Transverse colon (tissue), 4 donors: ENCODE results near the gene CLSTN1.

Source experiments
- POLR2A ChIP-seq: fragments of 450-650 bp; IDR thresholded peaks from one replicate; pipeline ENCODE4 v1.6.1; 2016; ENCODE audit warnings: antibody characterized with exemption, mild to moderate bottlenecking, moderate library complexity
- POLR2AphosphoS5 ChIP-seq, 3 donors: sonication (generic); formaldehyde crosslinking; IDR thresholded peaks; one replicate each; pipeline ENCODE4 v1.6.1; 2016; ENCODE audit warnings: antibody characterized with exemption in 3 of 3
- TF ChIP-seq, protein P1 (sequence below), 5 experiments: fragments of 200-600 bp in 3 of 5; fragments of 450-650 bp in 2 of 5; sonication (generic) in 3 of 5; IDR thresholded peaks; 1 replicate in 2 of 5; 2 replicates in 3 of 5; pipeline ENCODE4 v1.5.1; 2016 to 2017; ENCODE audit warnings: antibody characterized with exemption in 5 of 5, inconsistent platforms in 3 of 5, mild to moderate bottlenecking in 2 of 5, moderate library complexity in 1 of 5

DNA sequence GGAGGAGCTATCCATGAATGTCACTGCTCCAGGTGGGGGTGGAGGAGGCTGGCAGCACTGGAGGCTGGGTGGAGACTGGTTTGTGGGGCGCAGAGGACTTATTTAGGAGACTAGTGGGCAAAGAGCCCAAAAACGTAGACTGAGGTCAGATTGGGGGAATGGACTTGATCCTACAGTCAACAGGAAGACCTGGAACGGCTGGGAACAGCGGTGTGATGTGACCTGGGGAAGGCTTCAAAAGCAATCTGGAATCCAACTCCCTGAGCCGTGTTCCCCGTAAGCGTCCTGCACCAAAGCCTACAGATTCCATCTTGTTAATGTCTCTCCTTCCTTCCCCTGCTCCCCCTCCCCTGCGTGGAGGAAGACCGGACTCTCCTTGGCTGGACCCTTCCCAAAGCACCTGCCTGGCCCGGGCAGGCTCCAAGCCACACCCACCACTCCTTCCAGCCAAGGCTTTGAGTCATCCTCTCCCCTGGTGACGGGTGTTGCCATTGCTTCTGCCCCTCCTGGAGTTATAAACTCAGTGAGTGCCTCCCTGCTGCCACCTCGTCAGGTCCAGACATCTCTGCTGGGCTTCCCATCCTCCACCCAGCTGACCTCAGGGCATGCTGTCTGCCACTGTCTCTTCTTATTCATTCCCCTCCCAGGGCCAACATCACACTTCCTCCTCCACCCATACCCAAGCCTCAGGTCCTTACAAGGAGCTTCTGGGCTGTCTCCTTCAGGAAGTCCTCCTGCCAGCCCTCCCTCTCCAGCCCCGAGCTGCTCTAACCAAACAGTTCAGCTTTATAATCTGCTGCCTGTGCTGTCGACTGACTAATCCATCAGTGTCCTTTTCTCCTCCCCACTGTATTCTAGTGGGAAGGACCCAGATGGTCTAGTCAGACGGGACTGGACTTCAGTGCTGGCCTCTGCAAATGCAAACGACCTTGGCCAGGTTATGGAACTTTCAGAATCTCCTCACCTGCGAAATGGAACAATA, 1.6 kb upstream of the CLSTN1 start:
- TF ChIP-seq, protein P1, sequence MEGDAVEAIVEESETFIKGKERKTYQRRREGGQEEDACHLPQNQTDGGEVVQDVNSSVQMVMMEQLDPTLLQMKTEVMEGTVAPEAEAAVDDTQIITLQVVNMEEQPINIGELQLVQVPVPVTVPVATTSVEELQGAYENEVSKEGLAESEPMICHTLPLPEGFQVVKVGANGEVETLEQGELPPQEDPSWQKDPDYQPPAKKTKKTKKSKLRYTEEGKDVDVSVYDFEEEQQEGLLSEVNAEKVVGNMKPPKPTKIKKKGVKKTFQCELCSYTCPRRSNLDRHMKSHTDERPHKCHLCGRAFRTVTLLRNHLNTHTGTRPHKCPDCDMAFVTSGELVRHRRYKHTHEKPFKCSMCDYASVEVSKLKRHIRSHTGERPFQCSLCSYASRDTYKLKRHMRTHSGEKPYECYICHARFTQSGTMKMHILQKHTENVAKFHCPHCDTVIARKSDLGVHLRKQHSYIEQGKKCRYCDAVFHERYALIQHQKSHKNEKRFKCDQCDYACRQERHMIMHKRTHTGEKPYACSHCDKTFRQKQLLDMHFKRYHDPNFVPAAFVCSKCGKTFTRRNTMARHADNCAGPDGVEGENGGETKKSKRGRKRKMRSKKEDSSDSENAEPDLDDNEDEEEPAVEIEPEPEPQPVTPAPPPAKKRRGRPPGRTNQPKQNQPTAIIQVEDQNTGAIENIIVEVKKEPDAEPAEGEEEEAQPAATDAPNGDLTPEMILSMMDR (IDR thresholded peaks at IDR 0.05), result peak in 2 of 5 experiments; percentile 15 to 42
- TF ChIP-seq POLR2A, result peak; percentile 67
- TF ChIP-seq POLR2AphosphoS5 (IDR thresholded peaks at IDR 0.05), result peak; percentile 50 to 75 (median 62)
